A549 treated with GW870086 at 1 μM for 4 hours (cell line): Measurements from ENCODE around the gene ADAM30. TPM values are rescaled to one million over a fixed set of nuclear protein-coding genes. Genes with fewer than 3 reads are reported as not detected.

ENCODE experiments used
- total RNA-seq: library from RNA; stranded (reverse); fragments of 200-300 nt; extraction: Qiagen RNA extraction; gene quantifications from 5 replicates; pipeline ENCODE4 v1.2.3, GENCODE V29; 2022; ENCODE audit warnings: low read depth

ADAM30 gene
- not detected in 5 replicates for total RNA-seq

DNA sequence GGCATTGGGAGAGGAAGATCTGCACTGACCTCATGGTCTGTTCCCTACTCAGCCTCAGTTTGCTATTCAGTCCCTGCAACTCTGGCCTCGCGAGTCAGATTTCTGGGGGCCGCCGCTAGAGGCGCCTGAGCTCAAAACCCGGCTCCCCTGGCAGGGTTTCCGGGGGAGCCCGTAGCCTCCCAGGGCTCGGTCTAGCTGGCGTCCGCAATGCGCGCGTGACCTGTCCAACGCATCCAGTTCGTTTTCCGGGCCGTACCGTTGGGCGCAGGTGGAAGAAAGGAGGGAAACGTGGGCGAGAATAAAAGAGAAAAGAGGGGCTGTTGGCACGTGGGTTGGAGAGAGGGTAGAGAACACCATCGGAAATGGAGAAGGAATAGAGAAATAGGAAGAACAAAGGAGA lies at the start of gene ADAM30:
ADAM30 (minus strand) TSS at position 213 of the 400 bp plus-strand sequence; CDS start at position 34, 179 bp downstream.

Other genes starting within 250 kb of the ADAM30 start
- gene ZNF697, start 248.2 kb downstream of the ADAM30 start, total RNA-seq, result 1.6 to 2.2 TPM (median 1.8 TPM) in 5 replicates
- 65.1 to 91.5 TPM (median 85.9 TPM) in 5 replicates for gene PHGDH, start 184.6 kb downstream of the ADAM30 start, total RNA-seq
- gene HMGCS2, start 127.6 kb downstream of the ADAM30 start, total RNA-seq, result not detected in 5 replicates
- gene REG4, start 85.1 kb downstream of the ADAM30 start, total RNA-seq, result not detected in 5 replicates
- gene NOTCH2, start 173.1 kb upstream of the ADAM30 start, total RNA-seq, result 18.6 to 31.8 TPM (median 29.0 TPM) in 5 replicates